ENCODE data around the gene CDC7. TPM values are rescaled to one million over a fixed set of nuclear protein-coding genes. Genes with fewer than 3 reads are reported as not detected.

CDC7 gene
- total and polyA plus RNA-seq, 4 donors = 3.6 to 8.3 (median 4.6) TPM

GRCh38 chr1:91559838-91560565, 59.4 kb downstream of the CDC7 start:
- WGBS, 2 donors = 45 to 71% methylated on average over 4 of the region's 4 CpGs
- ATAC-seq (ENCODE audit: insufficient read depth, low FRiP score) = no peak
- Histone ChIP-seq H3K9me3 (ENCODE audit: control insufficient read depth in 4 of 4, insufficient read depth in 3 of 4, low read length in 3 of 4) (peaks cover 0 to 7% (median 0%) of the 10 kb centered on the region in 4 donors), H3K4me3 (no peak overlapping the region), H3K4me1 (ENCODE audit: control insufficient read depth in 5 of 5, insufficient read depth in 5 of 5, low read length in 5 of 5) (peaks cover 0 to 28% (median 12%) of the 10 kb centered on the region in 5 donors), H3K27me3 (ENCODE audit: control insufficient read depth in 3 of 3, insufficient read depth in 3 of 3, low read length in 2 of 3) (no peaks in the 10 kb centered on the region), H3K9ac (ENCODE audit: insufficient read depth in 1 of 2, low read length in 2 of 2) (no peak overlapping the region), H3K27ac (ENCODE audit: low read depth in 1 of 2, low read length in 1 of 2) (peak overlapping the region in 1 of 2 donors; percentile 36), H3K36me3 (ENCODE audit: control insufficient read depth in 4 of 4, insufficient read depth in 4 of 4, low read length in 4 of 4) (no peaks in the 10 kb centered on the region)
- peak in 1 of 3 donors; percentile 66 for DNase-seq
- no peak for TF ChIP-seq CTCF (IDR thresholded peaks at IDR 0.05; ENCODE audit: control extremely low read depth, extremely low read depth)

GRCh38 chr1:91564888-91565701, 64.4 kb downstream of the CDC7 start:
- Histone ChIP-seq H3K9ac (ENCODE audit: insufficient read depth in 1 of 2, low read length in 2 of 2) (no peak overlapping the region), H3K27me3 (ENCODE audit: control insufficient read depth in 3 of 3, insufficient read depth in 3 of 3, low read length in 2 of 3) (no peaks in the 10 kb centered on the region), H3K4me3 (no peak overlapping the region), H3K4me1 (ENCODE audit: control insufficient read depth in 5 of 5, insufficient read depth in 5 of 5, low read length in 5 of 5) (peaks cover 0 to 34% (median 17%) of the 10 kb centered on the region in 5 donors), H3K9me3 (ENCODE audit: control insufficient read depth in 4 of 4, insufficient read depth in 3 of 4, low read length in 3 of 4) (peaks cover 0 to 7% (median 0%) of the 10 kb centered on the region in 4 donors), H3K36me3 (ENCODE audit: control insufficient read depth in 4 of 4, insufficient read depth in 4 of 4, low read length in 4 of 4) (no peaks in the 10 kb centered on the region), H3K27ac (ENCODE audit: low read depth in 1 of 2, low read length in 1 of 2) (peak overlapping the region in 1 of 2 donors; percentile 91)
- ATAC-seq (ENCODE audit: insufficient read depth, low FRiP score) = no peak
- 60 to 69% methylated on average over 6 of the region's 6 CpGs for WGBS, 2 donors
- peak; percentile 57 to 89 (median 83) for DNase-seq
- no peak for TF ChIP-seq CTCF (IDR thresholded peaks at IDR 0.05; ENCODE audit: control extremely low read depth, extremely low read depth)

- TF ChIP-seq CTCF (IDR thresholded peaks at IDR 0.05; ENCODE audit: control extremely low read depth, extremely low read depth) = no peak
- no peak for ATAC-seq (ENCODE audit: insufficient read depth, low FRiP score)
- Histone ChIP-seq H3K9me3 (ENCODE audit: control insufficient read depth in 4 of 4, insufficient read depth in 3 of 4, low read length in 3 of 4) (peaks cover 0 to 7% (median 0%) of the 10 kb centered on the region in 4 donors), H3K27ac (ENCODE audit: low read depth in 1 of 2, low read length in 1 of 2) (no peak overlapping the region), H3K4me1 (ENCODE audit: control insufficient read depth in 5 of 5, insufficient read depth in 5 of 5, low read length in 5 of 5) (peaks cover 0 to 28% (median 17%) of the 10 kb centered on the region in 5 donors), H3K27me3 (ENCODE audit: control insufficient read depth in 3 of 3, insufficient read depth in 3 of 3, low read length in 2 of 3) (no peaks in the 10 kb centered on the region), H3K4me3 (no peak overlapping the region), H3K9ac (ENCODE audit: insufficient read depth in 1 of 2, low read length in 2 of 2) (no peak overlapping the region), H3K36me3 (ENCODE audit: control insufficient read depth in 4 of 4, insufficient read depth in 4 of 4, low read length in 4 of 4) (no peaks in the 10 kb centered on the region)
- WGBS, 2 donors = 76 to 90% methylated on average over 4 of the region's 4 CpGs
- DNase-seq = no peak
Measured at GRCh38 chr1:91567583-91567982, 66.9 kb downstream of the CDC7 start.

All from lung (tissue), 12 donors.